Measurements from ENCODE around the gene CTAGE9. TPM values are rescaled to one million over a fixed set of nuclear protein-coding genes. Genes with fewer than 3 reads are reported as not detected.

Gene CTAGE9
- total and polyA plus RNA-seq, 10 donors = not detected

DNA sequence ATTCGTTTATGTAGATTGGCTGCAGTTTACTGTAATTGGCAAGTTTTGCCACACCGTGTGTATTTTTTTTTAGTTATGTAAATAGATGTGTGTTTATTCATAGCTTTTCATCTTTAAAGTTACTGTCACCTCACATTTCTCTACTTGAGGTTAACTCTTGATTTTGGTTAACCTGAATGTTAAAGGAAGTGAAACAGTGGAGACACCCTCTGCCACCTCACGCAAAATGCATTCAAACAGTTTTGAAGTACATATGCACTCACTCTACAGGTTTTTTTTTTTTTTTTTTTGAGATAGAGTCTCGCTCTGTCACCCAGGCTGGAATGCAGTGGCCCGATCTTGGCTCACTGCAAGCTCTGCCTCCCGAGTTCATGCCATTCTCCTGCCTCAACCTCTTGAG is 27.3 kb downstream of the CTAGE9 start:
- no peak for DNase-seq
- intact Hi-C loops (cut with DNase I; ENCODE audit: low total_unique reads) = no loop called here
- no peaks in the 10 kb centered on the region for H3K9me3 ChIP-seq
- no peaks in the 10 kb centered on the region for H3K27me3 ChIP-seq (replicated peaks in 1 of 7)
- WGBS, 5 donors = 61 to 77% (median 62%) methylated on average over 6 of the region's 6 CpGs
- peaks cover 0 to 44% (median 7%) of the 10 kb centered on the region in 6 donors for H3K4me1 ChIP-seq
- H3K4me3 ChIP-seq = no peak overlapping the region
- TF ChIP-seq POLR2A (IDR thresholded peaks at IDR 0.05) (no peak), POLR2AphosphoS5 (IDR thresholded peaks at IDR 0.05) (no peak)
- TF ChIP-seq, protein P1, sequence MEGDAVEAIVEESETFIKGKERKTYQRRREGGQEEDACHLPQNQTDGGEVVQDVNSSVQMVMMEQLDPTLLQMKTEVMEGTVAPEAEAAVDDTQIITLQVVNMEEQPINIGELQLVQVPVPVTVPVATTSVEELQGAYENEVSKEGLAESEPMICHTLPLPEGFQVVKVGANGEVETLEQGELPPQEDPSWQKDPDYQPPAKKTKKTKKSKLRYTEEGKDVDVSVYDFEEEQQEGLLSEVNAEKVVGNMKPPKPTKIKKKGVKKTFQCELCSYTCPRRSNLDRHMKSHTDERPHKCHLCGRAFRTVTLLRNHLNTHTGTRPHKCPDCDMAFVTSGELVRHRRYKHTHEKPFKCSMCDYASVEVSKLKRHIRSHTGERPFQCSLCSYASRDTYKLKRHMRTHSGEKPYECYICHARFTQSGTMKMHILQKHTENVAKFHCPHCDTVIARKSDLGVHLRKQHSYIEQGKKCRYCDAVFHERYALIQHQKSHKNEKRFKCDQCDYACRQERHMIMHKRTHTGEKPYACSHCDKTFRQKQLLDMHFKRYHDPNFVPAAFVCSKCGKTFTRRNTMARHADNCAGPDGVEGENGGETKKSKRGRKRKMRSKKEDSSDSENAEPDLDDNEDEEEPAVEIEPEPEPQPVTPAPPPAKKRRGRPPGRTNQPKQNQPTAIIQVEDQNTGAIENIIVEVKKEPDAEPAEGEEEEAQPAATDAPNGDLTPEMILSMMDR (IDR thresholded peaks at IDR 0.05 in 8 of 11, conservative IDR thresholded peaks at IDR 0.05 in 3 of 11) = no peak
- H3K27ac ChIP-seq = no peak overlapping the region
- H3K36me3 ChIP-seq = no peaks in the 10 kb centered on the region

DNA sequence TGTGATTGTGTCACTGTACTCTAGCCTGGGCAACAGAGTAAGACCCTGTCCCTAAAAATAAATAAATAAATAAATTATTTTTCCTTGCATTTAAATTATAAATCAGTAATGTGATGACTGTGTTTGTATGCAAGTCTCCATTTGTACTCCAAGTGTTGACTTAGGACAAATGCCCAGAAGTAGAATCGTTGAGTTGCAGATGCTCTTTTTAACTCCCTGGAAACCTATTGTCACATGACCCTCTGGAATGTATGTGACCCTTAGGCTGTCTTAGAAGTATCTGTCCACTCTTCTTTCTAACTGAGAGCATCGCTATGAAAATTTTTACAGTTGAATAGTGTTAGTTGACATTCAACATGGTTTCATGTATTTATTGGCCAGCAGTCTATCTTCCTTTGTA is 28.4 kb downstream of the CTAGE9 start:
- Histone ChIP-seq H3K36me3 (no peaks in the 10 kb centered on the region), H3K9me3 (no peaks in the 10 kb centered on the region), H3K4me1 (peaks cover 0 to 33% (median 3%) of the 10 kb centered on the region in 6 donors), H3K27me3 (replicated peaks in 1 of 7) (no peaks in the 10 kb centered on the region), H3K4me3 (no peak overlapping the region), H3K27ac (no peak overlapping the region)
- DNase-seq = no peak
- 85 to 87% (median 87%) methylated on average over 2 of the region's 2 CpGs for WGBS, 5 donors
- intact Hi-C loops (cut with DNase I; ENCODE audit: low total_unique reads) = no loop called here
- TF ChIP-seq, protein P1 (IDR thresholded peaks at IDR 0.05 in 8 of 11, conservative IDR thresholded peaks at IDR 0.05 in 3 of 11) = no peak
- no peak for TF ChIP-seq POLR2A (IDR thresholded peaks at IDR 0.05)
- TF ChIP-seq POLR2AphosphoS5 (IDR thresholded peaks at IDR 0.05) = no peak

DNA sequence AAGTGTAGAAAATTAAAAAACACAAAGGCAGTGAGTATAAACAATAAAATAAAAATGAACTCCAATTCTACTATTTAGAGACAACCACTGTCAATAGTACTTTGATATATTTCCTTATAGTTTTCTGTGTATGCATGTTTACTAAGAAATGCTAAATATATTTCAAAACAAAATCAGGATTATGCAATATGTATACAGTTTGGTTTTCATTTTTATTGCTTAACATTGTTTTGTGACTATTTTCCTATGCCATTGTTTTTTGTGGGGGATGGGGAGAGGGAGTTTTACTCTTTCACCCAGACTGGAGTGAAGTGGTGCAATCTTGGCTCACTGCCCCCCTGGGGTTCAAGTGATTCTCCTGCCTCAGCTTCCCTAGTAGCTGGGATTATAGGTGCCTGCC is 29.2 kb downstream of the CTAGE9 start:
- Histone ChIP-seq H3K36me3 (no peaks in the 10 kb centered on the region), H3K4me1 (peaks cover 0 to 31% (median 3%) of the 10 kb centered on the region in 6 donors), H3K4me3 (no peak overlapping the region), H3K9me3 (no peaks in the 10 kb centered on the region), H3K27me3 (replicated peaks in 1 of 7) (no peaks in the 10 kb centered on the region), H3K27ac (no peak overlapping the region)
- DNase-seq = no peak
- no peak for TF ChIP-seq POLR2AphosphoS5 (IDR thresholded peaks at IDR 0.05)
- TF ChIP-seq POLR2A (IDR thresholded peaks at IDR 0.05) = no peak
- TF ChIP-seq, protein P1 (IDR thresholded peaks at IDR 0.05 in 8 of 11, conservative IDR thresholded peaks at IDR 0.05 in 3 of 11) = no peak
- intact Hi-C loops (cut with DNase I; ENCODE audit: low total_unique reads) = no loop called here

DNA sequence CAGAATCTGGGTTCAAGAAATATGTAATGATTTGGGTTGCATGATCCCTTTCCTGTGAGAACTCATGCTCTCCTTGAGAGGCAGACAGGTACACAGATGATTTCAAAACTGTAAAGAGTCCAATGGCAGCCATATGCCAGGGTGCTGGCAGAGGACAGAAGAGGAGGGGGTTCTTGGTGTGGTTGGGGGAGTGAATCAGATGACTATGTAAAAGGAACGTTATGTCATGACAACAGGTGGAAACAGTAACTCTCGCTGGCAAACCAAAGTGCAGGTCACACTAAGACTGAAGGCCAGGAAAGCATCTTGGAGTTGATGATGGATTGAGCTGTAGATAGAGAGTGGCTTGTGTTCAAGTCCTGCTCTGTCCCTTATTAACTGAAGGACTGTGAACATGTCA is 29.9 kb downstream of the CTAGE9 start:
- Histone ChIP-seq H3K27me3 (replicated peaks in 1 of 7) (no peaks in the 10 kb centered on the region), H3K4me1 (peaks cover 0 to 27% (median 3%) of the 10 kb centered on the region in 6 donors), H3K36me3 (no peaks in the 10 kb centered on the region), H3K27ac (no peak overlapping the region), H3K9me3 (no peaks in the 10 kb centered on the region), H3K4me3 (no peak overlapping the region)
- 80 to 93% (median 88%) methylated on average over 2 of the region's 2 CpGs for WGBS, 5 donors
- intact Hi-C loops (cut with DNase I; ENCODE audit: low total_unique reads) = no loop called here
- DNase-seq = no peak
- TF ChIP-seq, protein P1 (IDR thresholded peaks at IDR 0.05 in 8 of 11, conservative IDR thresholded peaks at IDR 0.05 in 3 of 11) = no peak
- TF ChIP-seq POLR2AphosphoS5 (IDR thresholded peaks at IDR 0.05) (no peak), POLR2A (IDR thresholded peaks at IDR 0.05) (no peak)
